ENCODE results near the gene WDR77.

The WDR77 gene

DNA sequence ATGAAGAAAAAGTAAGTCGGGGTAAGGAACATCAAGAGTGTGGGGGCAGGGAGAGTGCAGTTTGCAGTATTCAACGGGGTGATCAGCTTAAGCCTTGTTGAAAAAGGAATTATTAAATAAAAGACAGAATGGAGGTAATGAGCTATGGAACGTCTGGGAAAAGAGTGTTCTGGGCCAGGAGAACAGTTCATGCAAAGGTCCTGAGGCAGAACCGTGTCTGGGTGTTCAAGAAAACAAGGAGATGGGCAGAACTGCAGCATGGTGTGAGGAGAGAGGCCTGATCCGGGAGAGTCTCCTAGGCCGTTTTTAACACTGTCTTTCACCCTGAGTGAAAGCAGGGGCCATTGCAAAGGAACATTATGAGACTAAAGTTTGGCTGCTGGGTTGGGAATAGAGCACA is 41.8 kb downstream of the WDR77 start:
- no peak overlapping the region for H3K4me3 ChIP-seq (ENCODE audit: low read depth, low read length)
- DNase-seq (ENCODE audit: low read depth, low spot score) = no peak
- TF ChIP-seq CTCF (IDR thresholded peaks at IDR 0.05; ENCODE audit: insufficient read depth, low read length, missing control alignments) = no peak
- POLR2A ChIA-PET = no interaction called here
- CTCF ChIA-PET = no interaction called here

- ChIA-PET POLR2A (no interaction called here), CTCF (no interaction called here)
- TF ChIP-seq CTCF (IDR thresholded peaks at IDR 0.05; ENCODE audit: insufficient read depth, low read length, missing control alignments) = no peak
- no peak overlapping the region for H3K4me3 ChIP-seq (ENCODE audit: low read depth, low read length)
- DNase-seq (ENCODE audit: low read depth, low spot score) = no peak
Observed at GRCh38 chr1:111406321-111406768, 42.7 kb downstream of the WDR77 start.

GRCh38 chr1:111404588-111404987 is 44.5 kb downstream of the WDR77 start:
- no peak overlapping the region for H3K4me3 ChIP-seq (ENCODE audit: low read depth, low read length)
- DNase-seq (ENCODE audit: low read depth, low spot score) = no peak
- TF ChIP-seq CTCF (IDR thresholded peaks at IDR 0.05; ENCODE audit: insufficient read depth, low read length, missing control alignments) = no peak
- POLR2A ChIA-PET = no interaction called here
- CTCF ChIA-PET = interaction anchor here (0.9 to 1.4 kb wide), 4 partner anchors 8 to 375 kb away, joined by 3 to 6 read pairs (median 4); no protein-coding TSS in a partner anchor

DNA sequence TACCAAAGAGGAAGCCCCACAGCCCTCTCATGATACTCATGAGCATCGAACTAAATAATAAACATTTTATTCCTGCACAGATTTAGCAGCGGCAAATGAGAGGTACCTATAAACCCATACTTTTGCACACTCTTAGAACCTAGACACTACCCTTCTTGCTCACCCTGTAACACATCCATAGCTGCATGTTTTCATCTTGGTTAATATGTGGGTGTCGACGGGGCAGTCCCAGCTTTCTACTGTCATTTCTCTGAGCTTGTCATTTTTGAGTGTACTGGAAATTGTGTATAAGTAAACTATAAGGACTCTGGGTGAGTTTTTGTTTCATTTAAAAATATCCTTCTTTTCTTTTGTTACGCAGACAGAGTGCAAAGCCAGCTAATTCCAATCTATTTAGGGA is 47.0 kb downstream of the WDR77 start:
- POLR2A ChIA-PET = no interaction called here
- CTCF ChIA-PET = interaction anchor here (1.5 to 5.0 kb wide), 2 partner anchors 15 to 181 kb away, joined by 4 to 117 read pairs; no protein-coding TSS in a partner anchor
- no peak overlapping the region for H3K4me3 ChIP-seq (ENCODE audit: low read depth, low read length)
- TF ChIP-seq CTCF (IDR thresholded peaks at IDR 0.05; ENCODE audit: insufficient read depth, low read length, missing control alignments) = no peak
- DNase-seq (ENCODE audit: low read depth, low spot score) = no peak

- peak; percentile 54 for TF ChIP-seq CTCF (IDR thresholded peaks at IDR 0.05; ENCODE audit: insufficient read depth, low read length, missing control alignments)
- ChIA-PET CTCF (interaction anchor here (0.9 to 5.0 kb wide), 29 partner anchors 9 to 616 kb away, joined by 3 to 117 read pairs (median 5); partner anchors contain the start of genes CHI3L2 and OVGP1), POLR2A (no interaction called here)
- no peak overlapping the region for H3K4me3 ChIP-seq (ENCODE audit: low read depth, low read length)
- no peak for DNase-seq (ENCODE audit: low read depth, low spot score)
Observed at GRCh38 chr1:111399792-111400610, 49.1 kb downstream of the WDR77 start.

DNA sequence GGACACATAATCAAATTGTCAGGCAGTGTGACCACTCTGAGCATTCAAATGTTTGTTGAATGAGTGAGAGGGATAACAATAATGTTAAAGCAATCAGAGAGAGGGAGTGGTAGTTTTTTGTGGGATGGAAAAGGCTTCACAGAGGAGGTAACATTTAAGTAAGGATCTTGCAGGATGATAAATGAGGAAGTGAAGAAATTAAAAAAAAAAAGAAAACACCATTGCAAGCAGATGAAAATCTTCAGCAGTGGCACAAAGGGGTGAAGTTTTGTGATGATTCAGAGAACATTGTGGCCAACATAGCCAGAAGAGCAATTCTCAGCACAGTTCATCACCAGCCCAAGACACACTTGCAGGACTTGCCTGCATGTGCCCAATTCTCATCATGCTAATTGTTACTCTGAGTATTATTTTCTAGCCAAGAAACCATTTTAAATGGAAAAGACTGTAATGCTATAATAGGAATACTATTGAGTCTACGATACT is 56.6 kb downstream of the WDR77 start:
- H3K4me3 ChIP-seq (ENCODE audit: low read depth, low read length) = no peak overlapping the region
- ChIA-PET POLR2A (no interaction called here), CTCF (interaction anchor here (1.4 kb wide), 1 partner anchor 169 kb away, joined by 4 read pairs; no protein-coding TSS in a partner anchor)
- DNase-seq (ENCODE audit: low read depth, low spot score) = no peak
- no peak for TF ChIP-seq CTCF (IDR thresholded peaks at IDR 0.05; ENCODE audit: insufficient read depth, low read length, missing control alignments)
